Ectodermal cell (in vitro differentiated cells): ENCODE data around the gene TOLLIP.

Source experiments
- H3K27ac ChIP-seq: 2 replicates; pipeline ENCODE4 v1.7.0; 2013; ENCODE audit warnings: mild to moderate bottlenecking, low read depth, low read length; ENCODE audit not compliant: insufficient read depth, poor library complexity, severe bottlenecking
- H3K27me3 ChIP-seq: 2 replicates; pipeline ENCODE4 v1.7.0; 2013; ENCODE audit warnings: mild to moderate bottlenecking, low read length; ENCODE audit not compliant: insufficient read depth, control insufficient read depth, poor library complexity, severe bottlenecking
- H3K36me3 ChIP-seq: one replicate; pipeline ENCODE4 v1.7.0; 2013; ENCODE audit warnings: low read length; ENCODE audit not compliant: control insufficient read depth, insufficient read depth
- H3K4me1 ChIP-seq: one replicate; pipeline ENCODE4 v1.7.0; 2013; ENCODE audit warnings: low read length; ENCODE audit not compliant: control insufficient read depth, insufficient read depth
- H3K4me3 ChIP-seq: 2 replicates; pipeline ENCODE4 v1.7.0; 2013; ENCODE audit warnings: low read depth, low read length, control low read depth; ENCODE audit not compliant: insufficient read depth
- H3K9me3 ChIP-seq: 2 replicates; pipeline ENCODE4 v1.7.0; 2013; ENCODE audit warnings: mild to moderate bottlenecking, low read length, moderate library complexity; ENCODE audit not compliant: control insufficient read depth
- WGBS, 2 experiments: methylation state at CpG; one replicate each; pipeline ENCODE4 v1.1.7; 2013; ENCODE audit warnings: missing lambda C conversion rate in 2 of 2; 5-methylcytosine and 5-hydroxymethylcytosine counted together

Gene TOLLIP

DNA sequence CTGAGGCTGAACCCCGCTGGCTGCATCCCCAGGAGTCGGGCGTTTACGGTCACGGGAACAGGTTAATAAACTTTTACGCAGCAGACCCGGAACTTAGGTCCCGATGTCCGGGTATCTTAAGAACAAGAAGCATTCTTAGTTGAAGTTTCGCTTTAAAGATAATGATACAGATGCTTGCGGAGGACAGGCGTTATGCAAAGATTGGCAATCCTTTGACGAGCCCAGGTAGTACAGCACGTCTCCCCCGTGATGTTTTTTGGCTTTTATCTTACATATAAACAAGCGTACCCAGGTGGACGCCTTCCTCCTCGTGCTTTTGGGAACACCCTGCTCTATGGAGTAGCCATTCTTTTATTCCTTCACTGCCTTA is 871 bp upstream of the TOLLIP start:
- WGBS, 2 experiments, result 91 to 92% methylated on average over 18 of the region's 18 CpGs
- H3K36me3 ChIP-seq, result no peaks in the 10 kb centered on the region
- H3K27me3 ChIP-seq, result no peaks in the 10 kb centered on the region
- no peak overlapping the region for H3K27ac ChIP-seq
- H3K9me3 ChIP-seq, result peaks cover 5% of the 10 kb centered on the region
- no peaks in the 10 kb centered on the region for H3K4me1 ChIP-seq
- peak overlapping the region; percentile 81 for H3K4me3 ChIP-seq

DNA sequence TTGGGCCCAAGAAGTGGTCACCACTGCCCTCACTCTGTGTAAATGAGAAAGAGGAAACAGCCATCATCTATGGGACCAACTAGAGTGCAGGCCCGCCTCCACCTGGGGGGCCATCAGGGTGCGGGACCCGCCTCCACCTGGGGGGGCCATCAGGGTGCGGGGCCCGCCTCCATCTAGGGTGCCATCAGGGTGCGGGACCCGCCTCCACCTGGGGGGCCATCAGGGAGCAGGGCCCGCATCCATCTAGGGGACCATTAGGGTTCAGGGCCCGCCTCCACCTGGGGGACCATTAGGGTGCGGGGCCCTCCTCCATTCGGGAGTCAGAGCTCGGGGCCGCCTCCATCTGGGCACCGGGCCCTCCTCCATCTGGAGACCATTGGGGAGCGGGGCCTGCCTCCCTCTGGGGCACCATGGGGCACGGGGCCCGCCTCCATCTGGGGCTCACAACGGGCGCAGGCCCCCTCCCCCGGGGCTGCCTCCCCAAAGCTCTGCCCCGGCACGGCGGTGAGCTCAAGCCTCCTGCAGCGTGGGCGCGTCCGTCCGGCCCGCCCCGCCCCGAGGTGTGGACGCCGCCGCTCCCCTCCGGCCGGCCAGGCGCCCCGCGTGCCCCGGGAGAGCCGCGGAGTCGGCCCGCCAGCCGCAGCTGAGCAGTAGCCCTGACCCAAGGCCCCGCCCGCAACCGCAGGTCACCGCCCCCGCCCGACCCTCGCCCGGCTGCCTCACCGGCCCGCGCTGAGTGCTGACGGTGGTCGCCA is 512 bp downstream of the TOLLIP start:
- Histone ChIP-seq H3K4me1 (no peaks in the 10 kb centered on the region), H3K9me3 (peaks cover 5% of the 10 kb centered on the region), H3K36me3 (no peaks in the 10 kb centered on the region), H3K27me3 (no peaks in the 10 kb centered on the region), H3K27ac (no peak overlapping the region), H3K4me3 (peak overlapping the region; percentile 81)
- 7% methylated on average over 58 of the region's 58 CpGs for WGBS, 2 experiments

DNA sequence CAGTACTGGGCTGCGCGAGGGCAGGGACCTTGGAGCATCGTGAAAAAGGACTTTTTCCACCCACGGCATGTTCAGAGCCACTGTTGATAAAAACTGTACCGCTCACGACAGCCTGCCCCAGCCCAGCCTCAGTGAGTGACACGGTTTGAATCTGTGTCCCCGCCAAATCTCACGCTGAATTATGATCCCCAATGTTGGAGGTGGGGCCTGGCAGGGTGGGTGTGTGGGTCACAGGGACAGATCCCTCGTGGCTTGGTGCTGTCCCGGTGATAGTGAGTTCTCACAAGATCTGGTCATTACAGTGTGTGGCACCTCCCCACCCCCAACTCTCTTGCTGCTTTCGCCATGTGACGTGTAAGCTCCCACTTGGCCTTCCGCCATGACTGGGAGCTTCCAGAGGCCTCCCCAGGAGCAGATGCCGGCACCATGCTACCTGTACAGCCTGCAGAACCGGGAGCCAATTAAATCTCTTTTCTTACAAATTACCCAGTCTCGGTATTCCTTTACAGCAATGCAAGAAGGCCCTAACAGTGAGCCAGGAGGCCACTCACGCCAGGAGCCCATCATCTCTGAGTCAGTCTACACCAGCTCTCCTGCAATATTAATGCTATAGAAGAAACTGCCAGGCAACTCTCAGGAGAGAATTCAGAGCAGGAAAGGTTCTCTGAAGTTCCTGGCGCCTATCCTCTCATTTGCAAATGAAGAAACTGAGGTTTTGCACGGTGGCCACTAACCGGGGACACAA is 1.3 kb downstream of the TOLLIP start:
- H3K36me3 ChIP-seq, result no peaks in the 10 kb centered on the region
- peak overlapping the region; percentile 81 for H3K4me3 ChIP-seq
- peaks cover 5% of the 10 kb centered on the region for H3K9me3 ChIP-seq
- peaks cover 2% of the 10 kb centered on the region for H3K4me1 ChIP-seq
- WGBS, 2 experiments, result 85 to 88% methylated on average over 21 of the region's 21 CpGs
- H3K27me3 ChIP-seq, result no peaks in the 10 kb centered on the region
- no peak overlapping the region for H3K27ac ChIP-seq

DNA sequence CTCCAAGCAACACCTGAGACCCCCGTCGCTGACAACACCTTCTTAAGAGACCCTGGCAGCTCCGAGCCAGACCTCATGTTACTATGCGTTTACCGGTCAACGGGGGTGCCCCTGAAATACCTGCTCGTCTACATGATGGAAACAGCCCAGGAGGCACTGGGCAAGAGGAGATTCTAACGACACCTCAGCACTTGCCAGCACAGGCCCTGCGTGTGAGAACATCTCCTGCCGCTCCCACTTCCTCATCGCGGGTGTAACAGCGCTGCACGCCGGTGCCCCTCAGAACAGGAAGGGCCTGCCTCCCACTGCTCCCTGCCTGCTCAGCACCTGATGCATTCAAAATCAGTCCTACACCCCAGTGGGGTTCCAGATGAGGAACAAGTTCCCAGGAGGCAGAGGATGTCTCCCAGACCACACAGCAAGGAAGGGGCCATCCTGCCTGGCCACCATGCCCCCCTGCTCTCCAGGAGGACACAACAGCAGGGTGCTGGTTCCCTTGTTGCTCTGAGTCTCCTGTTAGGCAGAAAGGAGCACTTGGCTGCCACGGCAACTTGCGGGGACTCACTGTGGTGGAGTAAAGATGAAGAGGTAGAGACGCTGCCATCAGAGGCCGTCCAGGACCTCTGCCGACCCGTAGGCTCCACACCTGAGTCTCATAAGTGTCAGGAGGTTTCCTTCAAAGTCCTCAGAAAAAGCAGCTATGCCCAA is 2.1 kb downstream of the TOLLIP start:
- H3K27ac ChIP-seq, result no peak overlapping the region
- peaks cover 2% of the 10 kb centered on the region for H3K9me3 ChIP-seq
- 95 to 97% methylated on average over 21 of the region's 21 CpGs for WGBS, 2 experiments
- no peak overlapping the region for H3K4me3 ChIP-seq
- H3K4me1 ChIP-seq, result peaks cover 9% of the 10 kb centered on the region
- H3K36me3 ChIP-seq, result no peaks in the 10 kb centered on the region
- H3K27me3 ChIP-seq, result no peaks in the 10 kb centered on the region

GRCh38 chr11:1306186-1307162 is 3.0 kb downstream of the TOLLIP start:
- Histone ChIP-seq H3K9me3 (no peaks in the 10 kb centered on the region), H3K36me3 (no peaks in the 10 kb centered on the region), H3K4me3 (no peak overlapping the region), H3K27ac (no peak overlapping the region), H3K4me1 (peaks cover 9% of the 10 kb centered on the region), H3K27me3 (no peaks in the 10 kb centered on the region)
- 93 to 94% methylated on average over 30 of the region's 30 CpGs for WGBS, 2 experiments

GRCh38 chr11:1305501-1306056 is 3.9 kb downstream of the TOLLIP start:
- H3K4me3 ChIP-seq, result no peak overlapping the region
- H3K9me3 ChIP-seq, result no peaks in the 10 kb centered on the region
- WGBS, 2 experiments, result 95 to 97% methylated on average over 27 of the region's 27 CpGs
- no peaks in the 10 kb centered on the region for H3K27me3 ChIP-seq
- no peak overlapping the region for H3K27ac ChIP-seq
- no peaks in the 10 kb centered on the region for H3K36me3 ChIP-seq
- H3K4me1 ChIP-seq, result peaks cover 9% of the 10 kb centered on the region

GRCh38 chr11:1305063-1305495 is 4.4 kb downstream of the TOLLIP start:
- H3K9me3 ChIP-seq, result no peaks in the 10 kb centered on the region
- no peak overlapping the region for H3K4me3 ChIP-seq
- no peak overlapping the region for H3K27ac ChIP-seq
- peaks cover 9% of the 10 kb centered on the region for H3K4me1 ChIP-seq
- WGBS, 2 experiments, result 94 to 95% methylated on average over 13 of the region's 13 CpGs
- H3K27me3 ChIP-seq, result no peaks in the 10 kb centered on the region
- no peaks in the 10 kb centered on the region for H3K36me3 ChIP-seq

- Histone ChIP-seq H3K27ac (no peak overlapping the region), H3K4me3 (no peak overlapping the region), H3K27me3 (no peaks in the 10 kb centered on the region), H3K36me3 (no peaks in the 10 kb centered on the region), H3K9me3 (no peaks in the 10 kb centered on the region), H3K4me1 (peaks cover 9% of the 10 kb centered on the region)
- 95 to 96% methylated on average over 14 of the region's 14 CpGs for WGBS, 2 experiments
Measured at GRCh38 chr11:1304380-1304779, 5.1 kb downstream of the TOLLIP start.

DNA sequence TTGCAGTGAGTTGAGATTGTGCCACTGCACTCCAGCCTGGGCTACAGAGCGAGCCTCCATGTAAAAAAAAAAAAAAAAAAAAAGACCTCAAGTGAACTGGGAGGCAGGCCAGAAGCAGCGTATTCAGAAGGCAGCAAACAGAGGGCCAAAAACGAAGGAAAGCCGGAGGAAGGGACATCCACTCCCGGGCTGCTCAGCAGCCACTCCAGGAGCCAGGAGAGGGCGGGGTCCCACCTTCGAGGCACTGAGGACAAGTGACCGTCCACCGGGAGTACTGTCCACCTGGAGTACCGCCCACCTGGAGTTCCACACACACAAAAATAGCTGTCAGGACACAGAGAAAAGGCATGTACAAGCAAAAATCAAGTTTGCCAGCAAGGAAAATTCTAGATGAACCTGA is 5.5 kb downstream of the TOLLIP start:
- no peaks in the 10 kb centered on the region for H3K36me3 ChIP-seq
- 90 to 92% methylated on average over 10 of the region's 10 CpGs for WGBS, 2 experiments
- H3K4me1 ChIP-seq, result peaks cover 9% of the 10 kb centered on the region
- no peaks in the 10 kb centered on the region for H3K27me3 ChIP-seq
- H3K27ac ChIP-seq, result no peak overlapping the region
- H3K9me3 ChIP-seq, result no peaks in the 10 kb centered on the region
- no peak overlapping the region for H3K4me3 ChIP-seq
